Measurements from ENCODE around the gene LRAT.

LRAT gene

GRCh38 chr4:154757713-154758112 is 13.9 kb downstream of the LRAT start:
- H3K4me3 ChIP-seq (ENCODE audit: low read length) = no peak overlapping the region
- DNase-seq (ENCODE audit: low read depth) = no peak
- no peak for TF ChIP-seq CTCF (conservative IDR thresholded peaks at IDR 0.05; ENCODE audit: low read depth, low read length)

- no peak overlapping the region for H3K4me3 ChIP-seq (ENCODE audit: low read length)
- TF ChIP-seq CTCF (conservative IDR thresholded peaks at IDR 0.05; ENCODE audit: low read depth, low read length) = no peak
- no peak for DNase-seq (ENCODE audit: low read depth)
These were observed 17.1 kb downstream of the LRAT start for GRCh38 chr4:154760895-154761294.

GRCh38 chr4:154778264-154778663 is 34.5 kb downstream of the LRAT start:
- no peak overlapping the region for H3K4me3 ChIP-seq (ENCODE audit: low read length)
- no peak for TF ChIP-seq CTCF (conservative IDR thresholded peaks at IDR 0.05; ENCODE audit: low read depth, low read length)
- DNase-seq (ENCODE audit: low read depth) = no peak

GRCh38 chr4:154779362-154779947 is 35.7 kb downstream of the LRAT start:
- DNase-seq (ENCODE audit: low read depth) = peak; percentile 6
- TF ChIP-seq CTCF (conservative IDR thresholded peaks at IDR 0.05; ENCODE audit: low read depth, low read length) = peak; percentile 69

GRCh38 chr4:154781126-154781982 is 37.6 kb downstream of the LRAT start, which contains the start of gene RBM46:
Gene RBM46 (plus strand): TSS chr4:154781272. CDS start chr4:154796753, 15,481 bp downstream.
- no peak for TF ChIP-seq CTCF (conservative IDR thresholded peaks at IDR 0.05; ENCODE audit: low read depth, low read length)
- no peak for DNase-seq (ENCODE audit: low read depth)
- H3K4me3 ChIP-seq (ENCODE audit: low read length) = no peak within 1 kb of the TSS

More at GRCh38 chr4:154779362-154779947, 35.7 kb downstream of the LRAT start:
- H3K4me3 ChIP-seq (ENCODE audit: low read length) = no peak overlapping the region

GRCh38 chr4:154781983-154782293 is 38.1 kb downstream of the LRAT start:
- no peak for TF ChIP-seq CTCF (conservative IDR thresholded peaks at IDR 0.05; ENCODE audit: low read depth, low read length)
- no peak for DNase-seq (ENCODE audit: low read depth)
- no peak overlapping the region for H3K4me3 ChIP-seq (ENCODE audit: low read length)

All from retinal pigment epithelial cell (primary cell).